ENCODE measurements around the gene IRF2BP1.

The IRF2BP1 gene

DNA sequence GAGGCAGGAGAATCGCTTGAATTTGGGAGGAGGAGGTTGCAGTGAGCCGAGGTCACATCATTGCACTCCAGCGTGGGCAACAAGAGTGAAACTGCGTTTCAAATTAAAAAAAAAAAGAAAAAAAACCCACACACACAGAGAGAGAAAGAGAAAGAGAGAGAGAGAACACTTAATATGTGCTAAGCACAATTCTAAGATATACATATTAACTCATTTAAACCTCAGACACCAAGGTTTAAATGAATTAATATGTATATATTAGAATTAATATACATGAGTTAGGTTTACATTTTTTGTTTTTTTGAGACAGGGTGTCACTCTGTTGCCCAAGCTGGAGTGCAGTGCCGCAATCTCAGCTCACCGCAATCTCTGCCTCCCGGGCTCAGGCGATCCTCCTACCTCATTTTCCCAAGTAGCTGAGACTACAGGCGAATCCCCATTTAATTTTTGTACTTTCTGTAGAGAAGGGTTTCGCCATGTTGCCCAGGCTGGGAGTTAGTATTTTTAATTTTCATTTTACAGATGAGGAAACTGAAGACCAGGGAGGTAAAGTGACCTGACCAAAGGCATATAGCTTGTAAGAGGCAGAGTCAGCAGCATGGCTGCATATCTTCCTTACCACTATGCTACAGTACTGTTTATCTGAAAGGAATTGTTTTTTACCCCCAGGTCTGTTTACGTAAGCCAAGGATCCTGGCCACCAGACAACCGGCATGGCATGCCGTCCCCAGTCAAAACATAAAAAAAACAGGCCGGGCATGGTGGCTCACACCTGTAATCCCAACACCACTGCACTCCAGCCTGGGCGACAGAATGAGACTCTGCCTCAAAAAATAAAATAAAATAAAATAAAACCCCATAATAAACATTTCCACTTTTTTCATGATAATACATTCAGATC is 25.3 kb downstream of the IRF2BP1 start:
- DNase-seq = no peak

DNA sequence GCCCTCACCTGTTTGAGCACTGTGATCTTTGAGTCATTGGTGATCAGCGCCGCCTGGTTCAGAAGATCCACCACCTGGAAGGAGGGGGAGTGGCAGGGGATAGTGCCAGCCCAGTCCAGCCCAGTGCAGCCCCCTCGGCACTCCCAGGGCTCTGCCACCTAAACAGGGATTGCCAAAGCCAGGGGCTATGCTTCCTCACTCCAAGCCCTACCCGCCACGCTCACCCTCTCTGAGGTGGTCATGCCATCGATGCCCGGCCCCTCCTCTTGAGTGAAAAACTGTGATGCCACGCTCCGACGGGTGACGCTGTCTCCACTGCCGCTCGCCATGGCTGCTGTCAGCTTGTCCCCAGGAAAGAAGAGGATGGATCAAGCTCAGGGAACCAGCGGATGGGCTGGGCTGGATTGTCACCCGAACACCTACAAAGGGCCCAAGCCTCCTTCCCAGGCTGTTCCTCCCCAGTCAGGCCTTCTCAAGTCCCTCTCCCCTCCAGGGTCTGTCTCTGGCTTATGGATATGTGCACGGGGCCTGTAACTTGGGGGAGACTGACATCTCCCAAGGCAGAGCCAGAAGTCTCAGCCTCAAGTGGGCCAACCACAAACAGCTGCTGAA is 31.7 kb downstream of the IRF2BP1 start:
- no peak for DNase-seq

DNA sequence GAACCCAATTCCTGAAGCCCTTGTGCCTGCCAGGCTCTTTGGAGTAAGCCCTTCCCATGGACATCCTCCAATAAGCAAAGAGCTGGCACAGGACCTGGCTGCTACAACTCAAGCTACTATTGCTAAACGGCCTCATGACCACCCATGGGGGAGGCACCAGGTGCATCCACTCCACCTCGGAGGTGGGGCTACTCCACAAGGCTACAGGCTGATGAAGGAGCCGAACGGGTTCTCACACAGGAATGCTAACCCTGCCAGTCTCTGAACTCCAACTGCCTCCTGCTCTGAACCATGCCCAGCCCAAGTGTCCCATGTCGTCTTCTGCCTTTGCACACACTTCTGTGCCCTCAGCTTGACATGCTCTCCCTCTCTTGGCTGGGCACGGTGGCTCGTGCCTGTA is 33.0 kb downstream of the IRF2BP1 start:
- no peak for DNase-seq

DNA sequence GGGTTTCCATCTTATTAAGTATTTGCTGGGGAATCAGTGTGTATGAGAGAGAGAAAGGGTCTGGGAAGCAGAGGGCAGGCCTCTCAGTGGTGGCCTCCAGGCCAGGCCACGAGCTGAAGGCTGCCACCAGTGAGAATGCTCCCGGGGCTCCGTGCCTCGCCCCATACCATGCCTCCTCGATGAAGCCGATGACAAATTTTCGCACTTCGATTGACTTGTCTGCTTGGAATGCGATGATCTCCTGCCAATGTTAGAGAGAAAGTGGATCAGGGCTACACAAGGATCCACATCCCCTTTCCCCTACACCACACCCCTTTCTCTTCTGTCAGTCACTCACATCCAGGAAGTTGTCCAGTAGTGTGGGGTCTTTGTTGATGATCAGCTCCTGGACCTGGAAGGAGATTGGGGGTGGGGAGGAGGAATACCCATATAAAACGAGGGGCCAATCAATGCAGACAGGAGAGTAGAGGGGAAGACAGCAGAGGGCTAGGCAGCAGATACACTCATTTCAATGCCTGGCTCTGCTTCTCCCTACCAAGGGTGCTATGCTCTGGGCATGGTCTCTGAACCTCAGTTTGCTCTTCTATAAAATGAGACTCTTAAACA is 33.7 kb downstream of the IRF2BP1 start:
- DNase-seq = no peak

DNA sequence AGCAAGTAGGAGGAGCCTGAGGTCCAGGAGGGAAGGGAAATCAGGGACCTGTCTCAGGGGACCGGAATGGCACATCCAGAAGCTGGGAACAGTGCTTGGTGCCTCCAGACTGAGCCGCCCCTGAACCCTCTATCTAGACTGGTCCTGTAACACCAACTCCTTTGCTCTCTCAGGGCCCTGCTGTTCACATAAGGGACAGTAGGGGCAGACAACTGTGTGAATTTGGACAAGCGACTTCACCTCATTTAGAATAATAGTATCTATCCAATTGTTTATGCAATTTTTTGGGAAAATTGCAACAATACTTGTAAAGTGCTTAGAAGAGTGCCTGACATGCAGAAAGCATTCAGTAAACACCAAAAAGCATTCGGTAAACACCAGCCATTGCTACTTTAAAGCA is 37.0 kb downstream of the IRF2BP1 start:
- DNase-seq = no peak

DNA sequence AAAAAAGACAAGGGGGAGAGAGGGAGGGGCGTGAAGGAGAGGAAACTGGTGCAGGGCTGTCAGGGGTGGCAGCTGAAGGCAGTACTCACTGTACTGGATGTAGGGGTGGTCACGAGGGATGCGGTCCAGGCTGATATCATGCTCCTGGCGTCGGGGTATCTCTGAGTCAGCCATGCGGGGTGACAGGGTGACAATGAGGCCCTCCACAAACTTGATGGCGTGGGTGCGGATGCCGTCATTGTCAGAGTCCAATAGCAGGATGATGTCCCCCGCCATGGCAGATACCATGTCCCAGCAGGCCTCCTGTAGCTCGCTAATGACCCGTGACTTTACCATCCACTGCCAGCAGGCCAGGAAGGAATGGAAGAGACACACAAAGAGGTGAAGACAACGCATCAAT is 38.3 kb downstream of the IRF2BP1 start:
- DNase-seq = no peak

DNA sequence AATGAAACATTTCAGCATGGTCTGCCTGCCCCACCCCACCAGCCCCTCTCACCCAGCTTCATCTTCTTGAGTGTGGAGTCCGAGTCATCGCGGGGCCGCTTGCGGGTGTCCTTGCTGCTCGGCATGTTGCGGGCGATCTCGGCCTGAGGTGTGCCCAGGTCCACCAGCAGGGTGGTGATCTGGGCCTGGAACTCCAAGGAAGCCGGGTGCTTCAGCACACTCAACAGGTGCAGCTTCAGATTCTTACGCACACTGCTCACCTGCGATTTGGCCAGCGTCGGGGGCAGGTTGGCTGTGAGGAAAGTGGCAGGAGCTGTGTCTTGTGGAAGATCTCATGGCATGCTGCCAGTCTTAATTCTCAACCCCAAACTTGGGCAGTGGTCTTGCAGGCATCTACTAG is 43.7 kb downstream of the IRF2BP1 start:
- no peak for DNase-seq

DNA sequence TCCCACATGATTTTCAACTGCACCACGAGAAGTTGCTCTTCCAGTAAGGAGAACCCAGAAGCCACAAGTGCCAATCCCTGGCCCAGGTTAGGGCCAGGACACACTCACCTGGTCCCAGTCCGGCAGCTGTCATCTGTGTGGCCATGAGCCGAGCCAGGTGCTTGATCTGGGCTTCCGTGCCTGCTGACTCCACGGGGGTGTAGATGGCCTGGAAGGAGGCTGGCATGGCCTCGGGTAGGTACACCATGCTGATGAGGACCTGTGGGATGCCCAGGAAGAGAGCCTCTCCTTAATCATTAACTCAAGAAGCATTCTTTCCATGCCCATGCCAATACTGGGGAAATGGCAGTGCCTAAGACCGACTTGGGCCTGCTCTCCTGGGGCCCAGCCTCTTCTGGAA is 51.0 kb downstream of the IRF2BP1 start:
- no peak for DNase-seq

Measured in activated CD4-positive, alpha-beta T cell treated with anti-CD3 and anti-CD28 coated beads, Interleukin-2, amount 50 U/mL, for 48 hours (primary cell).